Measurements from ENCODE around the gene SMAGP. TPM values are rescaled to one million over a fixed set of nuclear protein-coding genes. Genes with fewer than 3 reads are reported as not detected.

Gene SMAGP
- total RNA-seq, 1 experiment from 2014 or later = 12.4 TPM

GRCh38 chr12:51219322-51219721 lies 50.9 kb downstream of the SMAGP start:
- no peaks in the 10 kb centered on the region; the same call in 1 of the 2 replicates for H3K4me1 ChIP-seq (ENCODE audit: insufficient read depth, low read length)
- no peak overlapping the region for H3K4ac ChIP-seq (ENCODE audit: low read depth, low read length)
- no peak overlapping the region for H2BK5ac ChIP-seq (ENCODE audit: insufficient read length, low read length)
- Mint-ChIP-seq H3K36me3 (ENCODE audit: insufficient read depth in 1 of 3, low read depth in 3 of 3) (peaks cover 0 to 4% (median 2%) of the 10 kb centered on the region in 3 experiments; a peak in 5 of 7 replicates), H3K9me3 (no peaks in the 10 kb centered on the region), H3K4me1 (peaks cover 18% of the 10 kb centered on the region in 2 experiments), H3K4me3 (peak overlapping the region; percentile 53 to 73), H3K27ac (peak overlapping the region in 1 of 3 experiments; percentile 10; a peak in 1 of 7 replicates), H3K27me3 (ENCODE audit: low read depth) (no peaks in the 10 kb centered on the region)
- no peak overlapping the region for H3T11ph ChIP-seq (ENCODE audit: low read length)
- WGBS (ENCODE audit: extremely low coverage, insufficient read length, low lambda C conversion rate) = no CpG with 5 or more reads among the region's 5 CpGs
- no peak overlapping the region for H2BK120ac ChIP-seq (ENCODE audit: low read depth, low read length, poor library complexity, severe bottlenecking)
- no peak overlapping the region for H3K18ac ChIP-seq (ENCODE audit: insufficient read length, low read depth, low read length)
- no peak overlapping the region for H3K27ac ChIP-seq (ENCODE audit: insufficient read length, low read depth, low read length)
- no peaks in the 10 kb centered on the region for H4K20me1 ChIP-seq (ENCODE audit: control insufficient read depth, insufficient read depth, insufficient read length)
- H4K5ac ChIP-seq (ENCODE audit: insufficient read length, low read depth, low read length) = no peak overlapping the region
- H2AFZ ChIP-seq (ENCODE audit: low read length) = no peak overlapping the region
- no peak overlapping the region for H3K56ac ChIP-seq (ENCODE audit: insufficient read length, low read depth, low read length)
- H2BK12ac ChIP-seq (ENCODE audit: insufficient read length, low read depth, low read length) = no peak overlapping the region
- no peak overlapping the region for H4K91ac ChIP-seq (ENCODE audit: insufficient read length, low read depth, low read length)
- H3K79me1 ChIP-seq (ENCODE audit: insufficient read depth, low read depth, low read length, poor library complexity, severe bottlenecking) = no peaks in the 10 kb centered on the region
- H3K14ac ChIP-seq (ENCODE audit: insufficient read depth, low read length) = no peak overlapping the region
- no peaks in the 10 kb centered on the region for H3K9me3 ChIP-seq (ENCODE audit: control insufficient read depth, low read depth, low read length)
- no peak overlapping the region for H3K23ac ChIP-seq (ENCODE audit: insufficient read length, low read depth, low read length)
- H2AK5ac ChIP-seq (ENCODE audit: insufficient read length, low read length) = no peak overlapping the region
- no peak overlapping the region for H3K9ac ChIP-seq (ENCODE audit: extremely low read depth, insufficient read length, low read length)
- H2BK15ac ChIP-seq (ENCODE audit: low read depth, low read length) = no peak overlapping the region
- no peaks in the 10 kb centered on the region for H3K27me3 ChIP-seq (ENCODE audit: insufficient read depth, low read length)
- peaks cover 15% of the 10 kb centered on the region for H3K23me2 ChIP-seq (ENCODE audit: insufficient read length, low read depth, low read length, poor library complexity, severe bottlenecking)
- no peak overlapping the region for H3K4me2 ChIP-seq (ENCODE audit: insufficient read depth, insufficient read length, low read length)
- no peak overlapping the region for H2BK20ac ChIP-seq (ENCODE audit: low read depth, low read length, poor library complexity, severe bottlenecking)
- H4K8ac ChIP-seq (replicated peaks; ENCODE audit: insufficient read length, low read depth, low read length) = no peak overlapping the region
- TF ChIP-seq CTCF (conservative IDR thresholded peaks at IDR 0.05) = no peak
- no peak for DNase-seq
- H3K79me2 ChIP-seq (ENCODE audit: insufficient read depth, low read length) = no peaks in the 10 kb centered on the region

Measured in H9 (cell line).